Measurements from ENCODE around the gene CFAP251. TPM values are rescaled to one million over a fixed set of nuclear protein-coding genes. Genes with fewer than 3 reads are reported as not detected.

The CFAP251 gene
- total and polyA plus RNA-seq, 2 of the 13 experiments (the other 11 are each of a cell fraction or from before 2014, with no cell fraction given) = 0.30 to 0.42 TPM

- no peak for TF ChIP-seq ZNF546 (CRISPR knock-in tag; conservative IDR thresholded peaks at IDR 0.05)
- TF ChIP-seq WIZ (CRISPR knock-in tag; IDR thresholded peaks at IDR 0.05) = no peak
- TF ChIP-seq ZNF770 (CRISPR knock-in tag; IDR thresholded peaks at IDR 0.05) = no peak
- TF ChIP-seq ZBTB10 (CRISPR knock-in tag; IDR thresholded peaks at IDR 0.05; ENCODE audit: borderline replicate concordance) = no peak
- TF ChIP-seq ZNF44 (CRISPR knock-in tag; IDR thresholded peaks at IDR 0.05) = no peak
- no peak for TF ChIP-seq ZHX2 (IDR thresholded peaks at IDR 0.05; ENCODE audit: low read depth)
- TF ChIP-seq ZHX2 (CRISPR knock-in tag; IDR thresholded peaks at IDR 0.05; ENCODE audit: borderline replicate concordance) = no peak
- 0 out of 2 replicates have a peak, but pooled peaks have one; percentile 33 for TF ChIP-seq ZNF34 (CRISPR knock-in tag; IDR thresholded peaks at IDR 0.05; ENCODE audit: borderline replicate concordance)
- no peak for TF ChIP-seq NCOR1 (IDR thresholded peaks at IDR 0.05; ENCODE audit: borderline replicate concordance, low read length)
- TF ChIP-seq KAT2B (IDR thresholded peaks at IDR 0.05; ENCODE audit: borderline replicate concordance, low read depth, low read length) = no peak
- no peak for TF ChIP-seq ZNF335 (CRISPR knock-in tag; IDR thresholded peaks at IDR 0.05)
- TF ChIP-seq DR1 (CRISPR knock-in tag; IDR thresholded peaks at IDR 0.05) = 0 out of 2 replicates have a peak, but pooled peaks have one; percentile 12
- peak; percentile 28; the same call in 1 of the 2 replicates for TF ChIP-seq ZFX (CRISPR knock-in tag; IDR thresholded peaks at IDR 0.05; ENCODE audit: low read depth)
- no peak for TF ChIP-seq SP1 (IDR thresholded peaks at IDR 0.05)
- no peak for TF ChIP-seq SP1 (CRISPR knock-in tag; IDR thresholded peaks at IDR 0.05)
- TF ChIP-seq ATF3 (CRISPR knock-in tag; IDR thresholded peaks at IDR 0.05) = no peak
These were observed 104.3 kb downstream of the CFAP251 start (continued) for GRCh38 chr12:122022393-122023338.
